Activated CD4-positive, alpha-beta T cell treated with anti-CD3 and anti-CD28 coated beads, Interleukin-2, Interleukin-4, amounts not matched to agents 100 ng/mL and 50 ng/mL, durations not matched to agents 16 hours and 8 hours (primary cell): ENCODE measurements around the gene SURF1.

Experiments used
- DNase-seq: peaks from one replicate; pipeline ENCODE4 v3.0.0-alpha.2; 2020; ENCODE audit warnings: low spot score

The SURF1 gene

GRCh38 chr9:133361507-133362092 lies 5.3 kb upstream of the SURF1 start:
- no peak for DNase-seq

- DNase-seq: no peak
These were observed 4.4 kb upstream of the SURF1 start for GRCh38 chr9:133360400-133361393.

GRCh38 chr9:133359399-133360175 lies 3.3 kb upstream of the SURF1 start:
- no peak for DNase-seq

- no peak for DNase-seq
These were observed 1.4 kb upstream of the SURF1 start for GRCh38 chr9:133357656-133358055.

- no peak for DNase-seq
These were observed 368 bp downstream of the SURF1 start for GRCh38 chr9:133355881-133356357.

- DNase-seq: no peak
These were observed 1.5 kb downstream of the SURF1 start for GRCh38 chr9:133354766-133355165.

GRCh38 chr9:133353548-133353947 lies 2.7 kb downstream of the SURF1 start:
- no peak for DNase-seq

GRCh38 chr9:133352635-133353340 lies 3.5 kb downstream of the SURF1 start:
- DNase-seq: no peak

- DNase-seq: peak; percentile 68
These were observed 4.2 kb downstream of the SURF1 start for GRCh38 chr9:133351908-133352634.

- DNase-seq: no peak
These were observed 4.8 kb downstream of the SURF1 start for GRCh38 chr9:133351526-133351907.

GRCh38 chr9:133349965-133350616 lies 6.2 kb downstream of the SURF1 start:
- no peak for DNase-seq

GRCh38 chr9:133348718-133349573 lies 7.3 kb downstream of the SURF1 start:
- DNase-seq: no peak

- DNase-seq: peak; percentile 95
These were observed 8.1 kb downstream of the SURF1 start, which contains the start of the genes MED22 and RPL7A for GRCh38 chr9:133347985-133348717. Gene MED22, minus strand, starts transcription at chr9:133348131. Its CDS starts 1,469 bp downstream, at chr9:133346662. Gene RPL7A, plus strand, starts transcription at chr9:133348218. Its CDS starts 26 bp downstream, at chr9:133348244.

- no peak for DNase-seq
These were observed 8.7 kb downstream of the SURF1 start for GRCh38 chr9:133347515-133347984.

GRCh38 chr9:133346021-133346785 lies 10.1 kb downstream of the SURF1 start:
- no peak for DNase-seq

GRCh38 chr9:133345596-133345995 lies 10.7 kb downstream of the SURF1 start:
- DNase-seq: no peak

GRCh38 chr9:133344979-133345378 lies 11.3 kb downstream of the SURF1 start:
- no peak for DNase-seq

GRCh38 chr9:133344071-133344470 lies 12.2 kb downstream of the SURF1 start:
- no peak for DNase-seq
